HG03039 (cell line): ENCODE measurements around the gene PTPRC.

Experiments used
- ATAC-seq: cut with Tn5 transposase; IDR thresholded peaks from one replicate; pipeline ENCODE4 v1.9.1; 2021; ENCODE audit warnings: mild to moderate bottlenecking, moderate library complexity; ENCODE audit not compliant: unreplicated experiment

Gene PTPRC

GRCh38 chr1:198750081-198750480 lies 111.2 kb downstream of the PTPRC start:
- no peak for ATAC-seq

GRCh38 chr1:198751741-198752140 lies 112.9 kb downstream of the PTPRC start:
- ATAC-seq: no peak

GRCh38 chr1:198754670-198755069 lies 115.8 kb downstream of the PTPRC start:
- no peak for ATAC-seq

GRCh38 chr1:198755715-198756114 lies 116.9 kb downstream of the PTPRC start:
- no peak for ATAC-seq

- no peak for ATAC-seq
Measured at GRCh38 chr1:198756470-198756869, 117.6 kb downstream of the PTPRC start.

GRCh38 chr1:198761859-198762616 lies 123.2 kb downstream of the PTPRC start:
- no peak for ATAC-seq

- ATAC-seq: no peak
Measured at GRCh38 chr1:198763298-198763714, 124.5 kb downstream of the PTPRC start.

GRCh38 chr1:198764748-198765147 lies 125.9 kb downstream of the PTPRC start:
- no peak for ATAC-seq

- ATAC-seq: no peak
Measured at GRCh38 chr1:198765416-198765815, 126.6 kb downstream of the PTPRC start.

GRCh38 chr1:198771563-198772153 lies 132.8 kb downstream of the PTPRC start:
- ATAC-seq: no peak

GRCh38 chr1:198772626-198773025 lies 133.8 kb downstream of the PTPRC start:
- ATAC-seq: no peak

- no peak for ATAC-seq
Measured at GRCh38 chr1:198773030-198773429, 134.2 kb downstream of the PTPRC start.

- ATAC-seq: no peak
Measured at GRCh38 chr1:198773523-198773922, 134.7 kb downstream of the PTPRC start.

- ATAC-seq: no peak
Measured at GRCh38 chr1:198774421-198774820, 135.6 kb downstream of the PTPRC start.

GRCh38 chr1:198775606-198776005 lies 136.8 kb downstream of the PTPRC start:
- ATAC-seq: no peak

GRCh38 chr1:198776602-198777029 lies 137.8 kb downstream of the PTPRC start:
- ATAC-seq: no peak

- no peak for ATAC-seq
Measured at GRCh38 chr1:198778049-198778448, 139.2 kb downstream of the PTPRC start.

GRCh38 chr1:198780376-198780775 lies 141.5 kb downstream of the PTPRC start:
- ATAC-seq: no peak

- peak; percentile 64 for ATAC-seq
Measured at GRCh38 chr1:198788561-198789064, 149.8 kb downstream of the PTPRC start.

GRCh38 chr1:198793714-198794113 lies 154.9 kb downstream of the PTPRC start:
- ATAC-seq: no peak

- no peak for ATAC-seq
Measured at GRCh38 chr1:198794498-198794897, 155.7 kb downstream of the PTPRC start.

GRCh38 chr1:198797656-198798055 lies 158.8 kb downstream of the PTPRC start:
- no peak for ATAC-seq
